Measurements from ENCODE around the gene PRPF19. TPM values are rescaled to one million over a fixed set of nuclear protein-coding genes. Genes with fewer than 3 reads are reported as not detected.

PRPF19 gene
- polyA plus RNA-seq, 1 of the 3 experiments (the other 2 are of a cell fraction), result 58.9 TPM

GRCh38 chr11:60862171-60862570, 44.2 kb downstream of the PRPF19 start:
- Histone ChIP-seq H3K4me1 (ENCODE audit: control insufficient read depth in 1 of 2, insufficient read depth in 2 of 2, low read depth in 1 of 2, low read length in 1 of 2) (no peaks in the 10 kb centered on the region), H3K27me3 (ENCODE audit: insufficient read depth) (no peaks in the 10 kb centered on the region; the same call in 1 of the 2 replicates), H3K27ac (ENCODE audit: low read depth in 2 of 2, low read length in 1 of 2) (no peak overlapping the region), H3K9me3 (no peaks in the 10 kb centered on the region), H3K9ac (no peak overlapping the region), H3K4me3 (ENCODE audit: low read depth in 2 of 2, low read length in 1 of 2) (no peak overlapping the region), H3K79me2 (ENCODE audit: insufficient read depth) (no peaks in the 10 kb centered on the region), H3K4me2 (no peak overlapping the region), H3K36me3 (replicated peaks in 1 of 2; ENCODE audit: control insufficient read depth in 1 of 2, insufficient read depth in 2 of 2, low read length in 1 of 2) (no peaks in the 10 kb centered on the region), H2AFZ (ENCODE audit: low read depth) (no peak overlapping the region), H3K9me2 (no peaks in the 10 kb centered on the region), H4K20me1 (ENCODE audit: insufficient read depth) (no peaks in the 10 kb centered on the region), H3F3A (replicated peaks; ENCODE audit: insufficient read depth) (no peaks in the 10 kb centered on the region)
- ChIA-PET POLR2A (no interaction called here), CTCF (interaction anchor here (0.7 to 1.5 kb wide), 2 partner anchors 31 to 37 kb away, joined by 3 to 6 read pairs; no protein-coding TSS in a partner anchor)
- WGBS (ENCODE audit: low lambda C conversion rate), result 81% methylated on average over 9 of the region's 9 CpGs
- TF ChIP-seq USF1 (IDR thresholded peaks at IDR 0.05; ENCODE audit: borderline replicate concordance, low read depth) (no peak), TCF12 (IDR thresholded peaks at IDR 0.05) (no peak), FOSL2 (IDR thresholded peaks at IDR 0.05; ENCODE audit: borderline replicate concordance, low read depth) (no peak), YY1 (IDR thresholded peaks at IDR 0.05; ENCODE audit: low read depth) (no peak), EZH2phosphoT487 (IDR thresholded peaks at IDR 0.05; ENCODE audit: borderline replicate concordance, low read depth) (no peak), SIN3A (IDR thresholded peaks at IDR 0.05; ENCODE audit: borderline replicate concordance, low read depth, low read length) (no peak), EP300 (IDR thresholded peaks at IDR 0.05; ENCODE audit: borderline replicate concordance in 1 of 2, low read depth in 1 of 2, low read length in 1 of 2) (no peak), GABPA (IDR thresholded peaks at IDR 0.05; ENCODE audit: low read depth) (no peak), RCOR1 (IDR thresholded peaks at IDR 0.05; ENCODE audit: low read length) (no peak)
- DNase-seq, result no peak

- Histone ChIP-seq H3K4me3 (ENCODE audit: low read depth in 2 of 2, low read length in 1 of 2) (no peak overlapping the region), H3K9me2 (no peaks in the 10 kb centered on the region), H3K9me3 (no peaks in the 10 kb centered on the region), H3K4me1 (ENCODE audit: control insufficient read depth in 1 of 2, insufficient read depth in 2 of 2, low read depth in 1 of 2, low read length in 1 of 2) (no peaks in the 10 kb centered on the region), H3K36me3 (replicated peaks in 1 of 2; ENCODE audit: control insufficient read depth in 1 of 2, insufficient read depth in 2 of 2, low read length in 1 of 2) (no peaks in the 10 kb centered on the region), H3K79me2 (ENCODE audit: insufficient read depth) (no peaks in the 10 kb centered on the region), H4K20me1 (ENCODE audit: insufficient read depth) (no peaks in the 10 kb centered on the region), H3K4me2 (no peak overlapping the region), H3K9ac (no peak overlapping the region), H3K27ac (ENCODE audit: low read depth in 2 of 2, low read length in 1 of 2) (no peak overlapping the region), H2AFZ (ENCODE audit: low read depth) (no peak overlapping the region), H3F3A (replicated peaks; ENCODE audit: insufficient read depth) (no peaks in the 10 kb centered on the region), H3K27me3 (ENCODE audit: insufficient read depth) (no peaks in the 10 kb centered on the region; the same call in 1 of the 2 replicates)
- DNase-seq, result peak; percentile 29
- ChIA-PET CTCF (interaction anchor here (0.8 to 1.2 kb wide), 2 partner anchors 16 to 30 kb away, joined by 3 to 4 read pairs; no protein-coding TSS in a partner anchor), POLR2A (no interaction called here)
- WGBS (ENCODE audit: low lambda C conversion rate), result 69% methylated on average over 1 of the region's 7 CpGs
- TF ChIP-seq ELF1 (IDR thresholded peaks at IDR 0.05), result no peak
- no peak for TF ChIP-seq RFX5 (IDR thresholded peaks at IDR 0.05; ENCODE audit: low read length)
- no peak for TF ChIP-seq POLR2AphosphoS5 (IDR thresholded peaks at IDR 0.05; ENCODE audit: low read depth, low read length)
- no peak for TF ChIP-seq EZH2phosphoT487 (IDR thresholded peaks at IDR 0.05; ENCODE audit: borderline replicate concordance, low read depth)
These were observed 45.4 kb downstream of the PRPF19 start for GRCh38 chr11:60860943-60861342.
